Measurements from ENCODE around the gene PTTG1. TPM values are rescaled to one million over a fixed set of nuclear protein-coding genes. Genes with fewer than 3 reads are reported as not detected.

The PTTG1 gene
- total RNA-seq, 4 donors from 2014 or later: 2.5 to 13.9 (median 6.1) TPM

DNA sequence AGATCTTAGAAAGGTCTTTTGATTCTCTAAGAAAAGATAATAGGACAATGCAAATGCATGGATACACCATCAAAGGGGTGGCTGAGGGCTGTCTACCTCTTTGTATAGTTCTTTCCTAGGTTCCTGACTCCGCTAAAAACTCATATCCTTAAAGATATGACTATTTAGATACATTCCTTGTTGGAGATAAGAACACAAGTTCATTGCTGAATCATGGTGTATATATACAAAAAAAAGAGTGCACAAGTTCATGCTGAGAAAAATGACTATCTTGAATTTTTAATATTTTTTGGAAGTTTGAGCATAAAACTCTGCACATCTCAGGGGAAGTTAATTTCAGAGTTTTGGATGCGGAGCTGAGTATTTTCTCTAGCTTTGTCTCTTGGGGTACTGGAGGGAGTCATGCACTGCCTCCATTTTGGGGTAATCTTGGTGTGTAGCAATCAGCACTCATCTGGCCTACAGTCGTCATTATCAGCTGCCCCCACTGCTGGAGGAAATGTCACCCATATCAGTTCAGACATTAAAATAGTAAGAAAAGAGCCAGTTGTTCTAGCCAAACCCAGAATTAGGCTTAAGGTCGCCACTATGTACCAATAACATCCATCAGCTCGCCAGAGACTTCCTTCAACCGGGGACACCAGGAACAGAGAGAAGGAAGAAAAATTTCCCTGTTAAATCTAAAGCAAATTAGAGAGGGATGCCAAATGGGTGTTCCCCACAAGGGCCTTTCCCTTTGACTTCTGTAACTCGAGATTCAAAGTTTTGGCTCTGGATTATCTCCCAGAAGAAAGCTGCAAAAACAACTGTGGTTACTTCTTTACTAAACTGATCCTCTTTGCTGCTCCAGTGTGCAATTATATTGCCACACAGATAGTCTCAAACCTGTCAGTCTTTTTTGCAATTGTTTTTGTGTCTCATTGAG, 49.0 kb downstream of the PTTG1 start:
- no peak for TF ChIP-seq CTCF (IDR thresholded peaks at IDR 0.05)
- ATAC-seq (ENCODE audit: low FRiP score) (no peak), DNase-seq (ENCODE audit: low spot score) (no peak)

DNA sequence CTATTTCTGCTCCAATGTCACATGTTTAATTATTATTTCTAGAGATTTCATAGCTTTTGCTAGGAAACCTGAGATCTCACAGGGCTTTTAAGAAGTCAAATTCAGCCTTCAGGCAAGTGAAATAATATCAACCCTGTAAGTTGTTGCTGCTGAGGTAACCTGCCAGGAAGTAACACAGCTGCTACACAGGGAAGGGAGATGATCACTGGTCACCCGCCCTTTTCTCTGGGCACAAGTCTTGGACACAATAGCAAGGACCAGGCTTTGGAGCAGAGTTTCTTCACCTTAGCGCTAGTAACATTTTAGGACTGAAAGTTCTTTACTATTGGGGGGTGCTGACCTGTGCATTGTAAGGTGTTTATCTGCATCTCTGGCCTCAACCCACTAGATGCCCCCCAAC, 50.1 kb downstream of the PTTG1 start:
- DNase-seq (ENCODE audit: low spot score) (no peak), ATAC-seq (ENCODE audit: low FRiP score) (no peak)
- TF ChIP-seq CTCF (IDR thresholded peaks at IDR 0.05): no peak

GRCh38 chr5:160472482-160472881, 50.8 kb downstream of the PTTG1 start:
- DNase-seq (ENCODE audit: low spot score) (no peak), ATAC-seq (ENCODE audit: low FRiP score) (no peak)
- TF ChIP-seq CTCF (IDR thresholded peaks at IDR 0.05): no peak

DNA sequence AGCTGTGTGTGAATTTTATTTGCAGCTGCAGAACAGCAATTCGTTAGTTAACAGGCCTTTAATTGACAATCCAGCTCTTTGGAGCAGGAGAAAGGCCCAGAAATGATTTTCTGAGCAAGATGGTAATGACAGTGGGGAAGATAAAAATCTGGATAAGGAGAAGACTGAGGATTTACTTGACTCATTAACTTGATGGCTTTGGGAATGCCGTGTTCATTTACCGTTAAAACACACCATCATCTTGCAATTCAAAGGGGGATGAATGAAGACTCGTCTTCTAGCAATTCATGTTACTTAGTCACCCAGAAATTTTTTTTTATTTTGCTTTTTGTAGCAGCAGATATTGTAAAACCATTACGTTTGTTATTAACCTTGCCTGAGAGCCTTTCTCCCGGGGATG, 52.0 kb downstream of the PTTG1 start:
- ATAC-seq (ENCODE audit: low FRiP score) (no peak), DNase-seq (ENCODE audit: low spot score) (no peak)
- TF ChIP-seq CTCF (IDR thresholded peaks at IDR 0.05): no peak

GRCh38 chr5:160474084-160474483, 52.4 kb downstream of the PTTG1 start:
- ATAC-seq (ENCODE audit: low FRiP score): no peak

DNA sequence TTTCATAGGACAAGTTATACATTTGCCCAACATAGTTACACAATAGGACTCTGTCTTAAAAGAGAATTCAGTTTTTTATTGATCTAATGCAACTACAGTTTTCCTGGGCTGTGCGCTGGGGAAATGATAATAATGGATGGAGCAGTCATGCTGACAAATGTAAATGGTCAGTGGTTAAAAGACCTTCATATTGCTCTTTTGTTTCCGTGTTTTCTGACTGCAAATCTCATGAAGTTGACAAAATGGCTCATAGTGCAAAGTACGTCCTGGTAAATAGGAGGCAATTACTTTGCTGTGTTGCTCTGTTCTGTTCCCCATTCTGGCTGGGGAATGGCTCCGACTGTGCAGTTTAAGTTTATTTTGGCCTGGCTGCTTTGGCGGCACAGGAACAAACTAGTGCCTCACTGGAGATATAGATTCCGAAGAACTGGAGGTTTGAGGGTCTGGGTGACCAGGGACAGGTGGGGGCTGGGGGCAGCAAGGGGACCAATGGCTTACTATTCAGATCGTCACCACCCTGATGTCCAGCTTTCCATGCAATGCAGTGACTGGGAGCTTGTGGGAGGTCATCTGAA, 54.3 kb downstream of the PTTG1 start:
- ATAC-seq (ENCODE audit: low FRiP score) (no peak), DNase-seq (ENCODE audit: low spot score) (no peak)
- TF ChIP-seq CTCF (IDR thresholded peaks at IDR 0.05): no peak

More at GRCh38 chr5:160474084-160474483, 52.4 kb downstream of the PTTG1 start:
- no peak for TF ChIP-seq CTCF (IDR thresholded peaks at IDR 0.05)
- no peak for DNase-seq (ENCODE audit: low spot score)

Measured in omental fat pad (tissue), 4 donors.